Mesothelial cell of epicardium (in vitro differentiated cells): ENCODE measurements around the gene KCNJ6. TPM values are rescaled to one million over a fixed set of nuclear protein-coding genes. Genes with fewer than 3 reads are reported as not detected.

Experiments
- DNase-seq, 2 experiments: peaks; one replicate each; pipeline ENCODE4 v3.0.0; 2021; ENCODE audit warnings: low spot score in 2 of 2; ENCODE audit not compliant: unreplicated experiment in 2 of 2
- H3K27ac Mint-ChIP-seq: 2 replicates; pipeline ENCODE4 v1.8.0; 2021; ENCODE audit warnings: mixed read lengths
- H3K27me3 Mint-ChIP-seq: 2 replicates; pipeline ENCODE4 v1.8.0; 2021; ENCODE audit warnings: low read depth, mixed read lengths
- H3K36me3 Mint-ChIP-seq: 2 replicates; pipeline ENCODE4 v1.8.0; 2021; ENCODE audit warnings: mixed read lengths
- H3K4me1 Mint-ChIP-seq: 2 replicates; pipeline ENCODE4 v1.8.0; 2021; ENCODE audit warnings: mixed read lengths
- H3K4me3 Mint-ChIP-seq: 2 replicates; pipeline ENCODE4 v1.8.0; 2021; ENCODE audit warnings: mild to moderate bottlenecking, moderate library complexity, mixed read lengths
- H3K9me3 Mint-ChIP-seq: 2 replicates; pipeline ENCODE4 v1.8.0; 2021; ENCODE audit warnings: mixed read lengths
- CTCF ChIP-seq: fragments of 200-600 bp; sonication (generic); IDR thresholded peaks from one replicate; pipeline ENCODE4 v1.5.0; 2021; ENCODE audit warnings: antibody characterized with exemption; ENCODE audit not compliant: unreplicated experiment
- total RNA-seq: library from RNA; stranded (reverse); gene quantifications from 3 replicates; pipeline ENCODE4 v1.2.1, GENCODE V29; 2021

The KCNJ6 gene
- total RNA-seq, 1 donor from 2014 or later: 0.02 TPM

- H3K27ac Mint-ChIP-seq: no peak overlapping the region
- no peak overlapping the region for H3K4me3 Mint-ChIP-seq
- H3K36me3 Mint-ChIP-seq: no peaks in the 10 kb centered on the region
- no peak for TF ChIP-seq CTCF
- peaks cover 6% of the 10 kb centered on the region for H3K9me3 Mint-ChIP-seq
- no peak for DNase-seq
- H3K27me3 Mint-ChIP-seq: peaks cover 8% of the 10 kb centered on the region
- H3K4me1 Mint-ChIP-seq: peaks cover 19% of the 10 kb centered on the region
These were observed 112.3 kb downstream of the KCNJ6 start for GRCh38 chr21:37804001-37804400.

GRCh38 chr21:37803101-37803651 is 113.1 kb downstream of the KCNJ6 start:
- Mint-ChIP-seq H3K27me3 (peaks cover 9% of the 10 kb centered on the region), H3K36me3 (no peaks in the 10 kb centered on the region), H3K4me3 (no peak overlapping the region), H3K9me3 (peaks cover 6% of the 10 kb centered on the region), H3K27ac (no peak overlapping the region), H3K4me1 (peaks cover 20% of the 10 kb centered on the region)
- no peak for DNase-seq
- TF ChIP-seq CTCF: no peak

- peaks cover 6% of the 10 kb centered on the region for H3K9me3 Mint-ChIP-seq
- H3K36me3 Mint-ChIP-seq: no peaks in the 10 kb centered on the region
- no peak for DNase-seq
- TF ChIP-seq CTCF: no peak
- H3K27me3 Mint-ChIP-seq: peaks cover 11% of the 10 kb centered on the region
- H3K4me3 Mint-ChIP-seq: no peak overlapping the region
- peaks cover 20% of the 10 kb centered on the region for H3K4me1 Mint-ChIP-seq
- H3K27ac Mint-ChIP-seq: no peak overlapping the region
These were observed 115.7 kb downstream of the KCNJ6 start for GRCh38 chr21:37800456-37801061.

GRCh38 chr21:37800057-37800455 is 116.2 kb downstream of the KCNJ6 start:
- TF ChIP-seq CTCF: no peak
- no peak for DNase-seq
- Mint-ChIP-seq H3K9me3 (peaks cover 6% of the 10 kb centered on the region), H3K4me3 (no peak overlapping the region), H3K27me3 (peaks cover 11% of the 10 kb centered on the region), H3K36me3 (no peaks in the 10 kb centered on the region), H3K4me1 (peaks cover 20% of the 10 kb centered on the region), H3K27ac (no peak overlapping the region)

GRCh38 chr21:37799211-37800056 is 116.8 kb downstream of the KCNJ6 start:
- Mint-ChIP-seq H3K9me3 (peaks cover under 1% of the 10 kb centered on the region), H3K4me1 (peaks cover 20% of the 10 kb centered on the region), H3K27me3 (peaks cover 11% of the 10 kb centered on the region), H3K27ac (no peak overlapping the region), H3K4me3 (no peak overlapping the region), H3K36me3 (no peaks in the 10 kb centered on the region)
- no peak for DNase-seq
- no peak for TF ChIP-seq CTCF
